Activated gamma-delta T cell treated with Interleukin-2 at 50 U/mL for 16 hours (primary cell): ENCODE results near the gene OR5F1.

Experiments used
- DNase-seq: peaks from one replicate; pipeline ENCODE4 v3.0.0-alpha.2; 2020

Gene OR5F1

DNA sequence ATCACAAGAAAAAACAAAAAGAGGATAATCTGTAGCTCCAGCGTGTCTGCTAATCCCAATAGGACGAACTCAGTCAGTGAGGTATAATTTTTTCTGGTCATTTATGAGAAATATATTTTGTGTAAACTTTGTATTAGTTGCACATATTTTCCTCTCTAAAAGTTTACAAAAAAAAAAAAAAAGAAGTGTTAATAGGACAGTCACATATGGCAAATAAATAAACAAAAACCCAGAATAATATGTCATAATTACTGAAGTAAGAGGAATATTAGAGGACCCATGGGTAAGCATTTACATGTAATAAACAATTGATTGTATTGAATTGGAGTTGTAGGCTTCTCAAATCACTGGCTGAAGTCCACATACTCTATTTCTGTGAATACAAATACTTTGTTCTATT lies at the start of gene OR5F1:
TSS of gene OR5F1 (minus strand) at position 101 of the 400 bp plus-strand sequence. CDS start at position 101, 0 bp downstream.
- DNase-seq = no peak

DNA sequence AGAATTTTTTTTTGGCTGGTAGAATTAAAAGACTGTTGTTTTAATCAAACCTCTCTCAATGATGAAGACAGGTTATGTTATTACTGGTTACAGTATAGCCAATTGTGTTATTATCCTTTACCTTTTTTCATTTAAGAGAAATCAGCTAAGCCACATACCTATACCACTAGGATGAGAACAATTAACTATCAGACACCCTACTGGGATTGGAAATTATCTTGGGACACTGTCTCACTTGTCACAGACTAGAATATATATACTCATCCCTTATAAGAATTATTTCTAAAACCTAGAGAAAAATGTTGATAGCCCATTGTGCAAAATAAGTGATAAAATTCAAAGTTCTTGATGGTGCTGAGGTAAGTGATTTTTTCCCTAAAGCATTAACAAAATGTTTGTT lies 32.9 kb upstream of the OR5F1 start, which contains the start of gene OR5AS1:
TSS of gene OR5AS1 (plus strand) at position 301 of the 400 bp plus-strand sequence. CDS start 2,765 bp downstream, outside the sequence.
- DNase-seq = no peak

DNA sequence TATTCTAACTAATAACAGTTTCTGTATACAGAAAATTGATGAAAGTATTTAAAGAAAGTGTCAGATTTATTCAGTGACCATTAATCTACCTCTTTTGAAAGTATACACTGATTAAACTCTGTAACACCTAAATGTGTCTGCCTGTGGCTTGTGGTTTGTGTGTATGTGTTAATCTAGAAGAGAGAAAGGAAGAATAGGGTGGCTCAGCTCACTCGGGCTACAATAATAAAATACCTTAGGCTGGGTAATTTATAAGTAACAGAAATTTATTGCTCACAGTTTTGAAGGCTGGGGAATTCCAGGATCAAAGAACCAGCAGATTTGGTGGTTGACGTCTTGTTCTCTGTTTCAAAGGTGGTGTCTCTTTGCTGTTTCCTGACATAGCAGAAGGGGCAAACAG lies 19.4 kb upstream of the OR5F1 start:
- no peak for DNase-seq

DNA sequence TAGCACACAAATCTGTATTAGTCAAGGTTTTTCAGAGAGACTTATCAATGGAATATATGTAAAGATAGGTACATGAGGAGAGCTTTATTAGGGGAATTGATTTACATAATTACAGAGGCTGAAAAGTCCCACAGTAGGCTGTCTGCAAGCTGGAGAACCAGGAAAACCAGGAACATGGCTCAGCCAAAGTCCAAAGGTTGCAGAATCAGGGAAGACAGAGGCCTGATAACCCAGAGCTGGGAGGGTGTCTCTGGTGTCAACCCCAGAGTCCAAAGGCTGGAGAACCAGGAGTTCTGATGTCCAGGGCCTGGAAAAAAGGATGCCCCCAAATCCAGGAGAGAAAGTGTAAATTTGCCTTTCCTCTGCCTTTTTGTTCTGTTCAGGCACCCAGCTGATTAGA lies 16.3 kb upstream of the OR5F1 start:
- no peak for DNase-seq

DNA sequence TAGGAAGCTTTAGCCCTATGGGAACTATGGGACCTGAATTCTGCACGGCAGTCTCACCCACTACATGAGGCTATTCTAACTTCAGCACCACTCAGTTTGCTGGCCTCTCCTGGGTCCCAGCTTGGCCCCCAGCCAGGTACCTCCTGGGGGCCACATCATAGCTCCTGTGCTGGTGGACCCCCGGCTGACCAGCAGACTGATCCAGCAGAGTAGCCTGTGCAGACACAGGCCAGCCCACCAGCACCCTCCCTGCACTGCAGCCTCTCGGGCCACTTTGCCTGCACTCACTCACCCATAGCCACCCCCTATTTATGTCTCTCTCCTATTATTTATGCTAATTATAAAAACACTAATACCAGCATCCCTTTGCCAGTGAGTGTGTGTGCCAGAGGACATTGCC lies 23.5 kb downstream of the OR5F1 start:
- no peak for DNase-seq

DNA sequence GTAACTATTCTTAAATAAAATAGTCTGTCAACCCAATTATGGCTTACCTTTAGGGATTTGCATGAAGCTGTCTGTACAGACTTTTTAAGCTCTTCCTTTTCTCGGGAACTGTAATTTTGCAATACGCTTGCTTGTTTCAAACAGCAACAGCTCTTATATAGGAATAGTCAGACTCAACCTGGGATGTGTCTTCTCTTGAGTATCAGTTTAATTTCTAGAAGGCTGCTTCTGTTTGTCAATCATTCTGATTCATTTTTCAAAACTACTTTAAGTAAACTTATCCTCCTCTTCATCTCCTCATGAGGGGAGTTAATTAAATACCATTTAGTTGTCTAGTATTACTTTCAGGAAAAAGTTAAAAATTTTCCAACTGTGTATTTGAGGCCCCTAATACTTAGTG lies 24.6 kb downstream of the OR5F1 start, which contains the start of gene OR10AG1:
TSS of gene OR10AG1 (minus strand) at position 101 of the 400 bp plus-strand sequence. CDS start at position 63, 38 bp downstream.
- no peak for DNase-seq

DNA sequence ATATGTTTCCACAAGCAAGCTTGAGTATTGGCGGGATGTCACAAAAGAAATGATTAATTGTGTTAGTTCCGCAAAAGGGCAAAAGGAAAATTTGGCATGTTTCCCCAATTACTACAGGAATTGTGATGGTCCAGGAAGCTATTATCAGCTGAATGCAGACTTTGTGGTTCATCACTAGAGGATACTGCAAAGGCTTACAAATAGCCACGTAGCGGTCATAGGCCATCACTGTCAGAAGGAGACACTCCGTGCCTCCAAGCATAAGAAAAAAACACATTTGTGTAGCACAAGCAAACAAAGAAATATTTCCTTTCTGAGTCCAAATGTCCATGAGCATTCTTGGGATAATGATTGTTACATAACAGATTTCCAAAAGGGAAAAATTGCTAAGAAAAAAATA lies 26.5 kb downstream of the OR5F1 start:
- DNase-seq = no peak

DNA sequence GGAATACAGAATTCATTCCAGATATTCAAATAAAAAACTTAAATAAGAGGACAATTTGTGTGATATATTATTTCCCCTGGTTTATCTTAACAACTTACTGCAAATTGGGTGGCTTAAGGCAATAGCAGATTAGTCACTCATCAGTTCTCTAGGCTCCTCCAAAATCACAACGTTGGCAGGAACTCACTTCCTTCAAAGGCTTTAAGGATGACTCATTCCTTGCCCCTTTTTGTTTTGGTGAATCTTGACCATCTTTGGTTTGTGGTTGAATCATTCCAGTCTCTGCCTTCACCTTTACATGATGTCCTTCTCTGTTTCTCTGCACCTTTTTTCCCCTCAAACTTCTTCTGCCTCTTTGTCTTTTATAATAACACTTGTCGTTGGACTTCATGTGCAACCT lies 28.0 kb downstream of the OR5F1 start:
- DNase-seq = no peak

DNA sequence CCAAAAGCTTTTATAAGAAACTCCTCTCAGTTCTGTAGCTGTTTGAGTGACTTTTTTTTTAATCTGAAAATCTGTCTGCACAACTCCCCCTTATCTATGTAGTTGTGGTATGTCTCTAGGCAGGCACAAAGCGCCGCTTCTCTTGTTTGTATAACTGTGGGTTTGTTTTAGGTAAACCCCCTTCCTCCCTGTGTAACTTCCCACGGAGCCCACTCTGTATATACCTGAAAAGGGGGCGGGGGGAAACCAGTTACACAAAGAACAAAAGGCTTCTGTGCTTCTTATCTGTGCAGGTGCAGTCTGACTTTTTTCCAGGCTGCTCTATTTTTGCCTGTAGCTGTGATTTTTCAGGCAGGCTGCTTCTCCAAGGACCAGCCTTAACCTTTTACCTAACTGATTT lies 37.9 kb downstream of the OR5F1 start:
- DNase-seq = no peak

DNA sequence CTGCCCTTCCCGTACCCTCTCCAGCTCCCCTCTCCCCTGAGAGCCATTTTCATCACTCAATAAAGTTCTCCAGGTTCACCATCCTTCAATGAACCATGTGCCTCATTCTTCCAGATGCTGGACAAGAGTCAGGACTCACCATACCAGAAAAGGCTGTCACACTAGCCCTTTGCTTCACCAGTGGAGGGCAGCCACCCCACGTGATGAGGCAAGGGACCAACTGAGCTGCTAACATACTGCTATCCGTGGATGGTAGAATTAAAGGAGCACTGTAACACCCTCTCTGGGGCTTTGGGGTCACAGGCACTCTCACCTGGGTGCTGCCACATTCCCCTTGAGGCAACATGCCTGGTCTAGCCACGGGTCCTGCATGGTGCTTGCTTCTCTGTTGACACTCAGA lies 45.1 kb downstream of the OR5F1 start:
- no peak for DNase-seq
